ENCODE data around the gene DYRK1A. TPM values are rescaled to one million over a fixed set of nuclear protein-coding genes. Genes with fewer than 3 reads are reported as not detected.

The DYRK1A gene
- total and polyA plus RNA-seq, 2 of the 13 experiments (the other 11 are each of a cell fraction or from before 2014, with no cell fraction given): 24.6 to 34.2 TPM

GRCh38 chr21:37447288-37447936, 80.8 kb downstream of the DYRK1A start:
- H3K9ac ChIP-seq (ENCODE audit: insufficient read depth, low read depth, low read length): no peak overlapping the region
- intact Hi-C loops (cut with micrococcal nuclease; ENCODE audit: unreplicated experiment): no loop called here
- H3K4me2 ChIP-seq (ENCODE audit: low read depth, low read length): no peak overlapping the region
- H2AFZ ChIP-seq (ENCODE audit: low read length): no peak overlapping the region
- 95% methylated on average over 7 of the region's 7 CpGs for WGBS (ENCODE audit: low lambda C conversion rate)
- in situ Hi-C loops (cut with HindIII; ENCODE audit: extremely low pct_ligation_motif_present, low pct_unique_long_range_greater_than_20kb): no loop called here
- no peak overlapping the region for H3K4me3 ChIP-seq (replicated peaks in 1 of 3; ENCODE audit: insufficient read depth in 1 of 3, low read depth in 2 of 3, low read length in 3 of 3)
- DNase-seq (ENCODE audit: low spot score) (no peak), ATAC-seq (no peak), FAIRE-seq (no peak)
- no peaks in the 10 kb centered on the region for H3K27me3 ChIP-seq (ENCODE audit: control insufficient read depth in 1 of 2, insufficient read depth in 2 of 2, low read length in 2 of 2)
- peaks cover 47% of the 10 kb centered on the region for H4K20me1 ChIP-seq (ENCODE audit: insufficient read depth, low read length)
- H3K36me3 ChIP-seq (replicated peaks in 1 of 2; ENCODE audit: control insufficient read depth in 1 of 2, insufficient read depth in 2 of 2, low read length in 2 of 2): peaks cover 2 to 8% of the 10 kb centered on the region in 2 experiments; a peak in 3 of 5 replicates
- CTCF ChIA-PET (ENCODE audit: low intra/inter-chr PET ratio, low total read pairs): no interaction called here
- no peak overlapping the region for H3K27ac ChIP-seq (ENCODE audit: extremely low read length, insufficient read depth, low read length)
- peaks cover 94% of the 10 kb centered on the region for H3K79me2 ChIP-seq (ENCODE audit: insufficient read depth, low read length)
- no TSS peak for BruUV-seq (replicated peaks)
- no peaks in the 10 kb centered on the region for H3K9me3 ChIP-seq (ENCODE audit: low read length)
- H3K4me1 ChIP-seq (ENCODE audit: insufficient read depth, low read length): peaks cover 45% of the 10 kb centered on the region
- POLR2A ChIA-PET: no interaction called here
- TF ChIP-seq ZNF800 (CRISPR knock-in tag; IDR thresholded peaks at IDR 0.05): no peak
- no peak for TF ChIP-seq PRPF4 (IDR thresholded peaks at IDR 0.05; ENCODE audit: low read depth, low read length, poor library complexity, severe bottlenecking)
- TF ChIP-seq GATA4 (IDR thresholded peaks at IDR 0.05; ENCODE audit: borderline replicate concordance, low read depth): no peak
- TF ChIP-seq, protein P1, sequence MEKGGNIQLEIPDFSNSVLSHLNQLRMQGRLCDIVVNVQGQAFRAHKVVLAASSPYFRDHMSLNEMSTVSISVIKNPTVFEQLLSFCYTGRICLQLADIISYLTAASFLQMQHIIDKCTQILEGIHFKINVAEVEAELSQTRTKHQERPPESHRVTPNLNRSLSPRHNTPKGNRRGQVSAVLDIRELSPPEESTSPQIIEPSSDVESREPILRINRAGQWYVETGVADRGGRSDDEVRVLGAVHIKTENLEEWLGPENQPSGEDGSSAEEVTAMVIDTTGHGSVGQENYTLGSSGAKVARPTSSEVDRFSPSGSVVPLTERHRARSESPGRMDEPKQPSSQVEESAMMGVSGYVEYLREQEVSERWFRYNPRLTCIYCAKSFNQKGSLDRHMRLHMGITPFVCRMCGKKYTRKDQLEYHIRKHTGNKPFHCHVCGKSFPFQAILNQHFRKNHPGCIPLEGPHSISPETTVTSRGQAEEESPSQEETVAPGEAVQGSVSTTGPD (CRISPR knock-in tag; IDR thresholded peaks at IDR 0.05): no peak
- no peak for TF ChIP-seq SPEN (CRISPR knock-in tag; IDR thresholded peaks at IDR 0.05; ENCODE audit: low read depth)
- no peak for TF ChIP-seq NFIC (IDR thresholded peaks at IDR 0.05; ENCODE audit: low read length)
- no peak for TF ChIP-seq CREM (IDR thresholded peaks at IDR 0.05)
- no peak for TF ChIP-seq CREM (CRISPR knock-in tag; IDR thresholded peaks at IDR 0.05)
- TF ChIP-seq SIN3A (IDR thresholded peaks at IDR 0.05; ENCODE audit: borderline replicate concordance, low read depth, low read length): no peak
- no peak for TF ChIP-seq ZNF180 (CRISPR knock-in tag; IDR thresholded peaks at IDR 0.05; ENCODE audit: borderline replicate concordance, low read depth)
- TF ChIP-seq, protein P2, sequence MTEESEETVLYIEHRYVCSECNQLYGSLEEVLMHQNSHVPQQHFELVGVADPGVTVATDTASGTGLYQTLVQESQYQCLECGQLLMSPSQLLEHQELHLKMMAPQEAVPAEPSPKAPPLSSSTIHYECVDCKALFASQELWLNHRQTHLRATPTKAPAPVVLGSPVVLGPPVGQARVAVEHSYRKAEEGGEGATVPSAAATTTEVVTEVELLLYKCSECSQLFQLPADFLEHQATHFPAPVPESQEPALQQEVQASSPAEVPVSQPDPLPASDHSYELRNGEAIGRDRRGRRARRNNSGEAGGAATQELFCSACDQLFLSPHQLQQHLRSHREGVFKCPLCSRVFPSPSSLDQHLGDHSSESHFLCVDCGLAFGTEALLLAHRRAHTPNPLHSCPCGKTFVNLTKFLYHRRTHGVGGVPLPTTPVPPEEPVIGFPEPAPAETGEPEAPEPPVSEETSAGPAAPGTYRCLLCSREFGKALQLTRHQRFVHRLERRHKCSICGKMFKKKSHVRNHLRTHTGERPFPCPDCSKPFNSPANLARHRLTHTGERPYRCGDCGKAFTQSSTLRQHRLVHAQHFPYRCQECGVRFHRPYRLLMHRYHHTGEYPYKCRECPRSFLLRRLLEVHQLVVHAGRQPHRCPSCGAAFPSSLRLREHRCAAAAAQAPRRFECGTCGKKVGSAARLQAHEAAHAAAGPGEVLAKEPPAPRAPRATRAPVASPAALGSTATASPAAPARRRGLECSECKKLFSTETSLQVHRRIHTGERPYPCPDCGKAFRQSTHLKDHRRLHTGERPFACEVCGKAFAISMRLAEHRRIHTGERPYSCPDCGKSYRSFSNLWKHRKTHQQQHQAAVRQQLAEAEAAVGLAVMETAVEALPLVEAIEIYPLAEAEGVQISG (CRISPR knock-in tag; IDR thresholded peaks at IDR 0.05): no peak
- TF ChIP-seq ELF4 (CRISPR knock-in tag; IDR thresholded peaks at IDR 0.05; ENCODE audit: borderline replicate concordance): no peak
- no peak for TF ChIP-seq ZNF75D (CRISPR knock-in tag; IDR thresholded peaks at IDR 0.05; ENCODE audit: borderline replicate concordance)
- TF ChIP-seq KMT2A (CRISPR knock-in tag; IDR thresholded peaks at IDR 0.05): no peak
- no peak for TF ChIP-seq ARNT2 (CRISPR knock-in tag; IDR thresholded peaks at IDR 0.05; ENCODE audit: low read depth)
